ENCODE results near the gene CPEB1. TPM values are rescaled to one million over a fixed set of nuclear protein-coding genes. Genes with fewer than 3 reads are reported as not detected.
"Not testable (repeated sequence)": the region's sequence is repeated elsewhere in the genome, so short reads cannot be mapped to it uniquely, and the experiment has no call there.

Gene CPEB1
- total RNA-seq, 1 experiment from 2014 or later: 16.7 TPM

DNA sequence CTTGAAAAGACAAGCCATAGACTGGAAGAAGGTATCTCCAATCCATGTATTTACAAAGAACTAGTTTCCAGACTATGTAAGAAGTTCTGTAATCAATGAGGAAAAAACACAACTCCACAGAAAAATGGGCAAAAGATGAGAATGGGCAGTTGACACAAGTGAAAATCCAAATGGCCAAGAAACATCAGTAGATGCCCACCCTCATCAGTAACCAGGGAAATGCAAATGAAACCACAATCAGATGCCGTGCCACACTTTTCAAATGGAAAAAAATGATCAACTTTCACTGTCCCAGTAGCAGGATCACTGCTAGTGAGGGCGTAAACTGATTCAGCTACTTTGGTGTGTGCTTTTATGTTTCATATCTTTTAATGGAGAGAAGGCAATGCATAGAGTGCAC lies 4.5 kb upstream of the CPEB1 start:
- no peak for DNase-seq (ENCODE audit: low read depth)
- in situ Hi-C loops (cut with HindIII; ENCODE audit: low pct_unique_long_range_greater_than_20kb, low sequenced_read_pairs): no loop called here

- in situ Hi-C loops (cut with HindIII; ENCODE audit: low pct_unique_long_range_greater_than_20kb, low sequenced_read_pairs): no loop called here
- DNase-seq (ENCODE audit: low read depth): no peak
Observed at GRCh38 chr15:82650046-82650670, 3.0 kb upstream of the CPEB1 start.

- no peak for DNase-seq (ENCODE audit: low read depth)
- in situ Hi-C loops (cut with HindIII; ENCODE audit: low pct_unique_long_range_greater_than_20kb, low sequenced_read_pairs): no loop called here
Observed at GRCh38 chr15:82649226-82649999, 2.2 kb upstream of the CPEB1 start.

GRCh38 chr15:82648257-82649103 lies 1.3 kb upstream of the CPEB1 start:
- in situ Hi-C loops (cut with HindIII; ENCODE audit: low pct_unique_long_range_greater_than_20kb, low sequenced_read_pairs): no loop called here
- no peak for DNase-seq (ENCODE audit: low read depth)

DNA sequence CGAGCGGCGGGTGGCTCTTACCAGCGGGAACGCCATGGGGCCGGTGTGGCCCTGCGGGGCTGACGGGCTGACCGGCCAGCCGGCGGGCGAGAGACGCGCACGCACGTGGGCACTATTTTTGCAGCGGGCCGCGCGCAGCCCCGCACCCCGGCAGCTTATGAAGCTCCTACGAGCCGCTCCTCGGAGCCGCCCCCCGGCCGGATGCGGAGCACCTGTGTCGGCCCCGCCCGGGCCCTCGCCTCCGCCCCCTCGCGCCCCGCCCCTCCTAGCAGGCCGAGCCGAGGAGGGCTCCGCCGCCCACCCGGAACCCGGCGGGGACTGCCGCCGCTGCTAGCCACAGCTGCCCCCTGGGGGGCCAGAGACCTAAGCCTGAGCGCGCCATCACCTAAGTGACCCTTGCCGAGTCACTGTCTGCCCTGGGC lies 683 bp upstream of the CPEB1 start:
- in situ Hi-C loops (cut with HindIII; ENCODE audit: low pct_unique_long_range_greater_than_20kb, low sequenced_read_pairs): no loop called here
- no peak for DNase-seq (ENCODE audit: low read depth)

- DNase-seq (ENCODE audit: low read depth): no peak
Observed at GRCh38 chr15:82646250-82647044, 716 bp downstream of the CPEB1 start.

GRCh38 chr15:82644967-82645852 lies 2.0 kb downstream of the CPEB1 start:
- in situ Hi-C loops (cut with HindIII; ENCODE audit: low pct_unique_long_range_greater_than_20kb, low sequenced_read_pairs); DNase-seq (ENCODE audit: low read depth): not testable (repeated sequence)

More at GRCh38 chr15:82646250-82647044, 716 bp downstream of the CPEB1 start:
- in situ Hi-C loops (cut with HindIII; ENCODE audit: low pct_unique_long_range_greater_than_20kb, low sequenced_read_pairs): no loop called here

GRCh38 chr15:82643992-82644391 lies 3.2 kb downstream of the CPEB1 start:
- in situ Hi-C loops (cut with HindIII; ENCODE audit: low pct_unique_long_range_greater_than_20kb, low sequenced_read_pairs): no loop called here
- DNase-seq (ENCODE audit: low read depth): no peak

GRCh38 chr15:82642656-82643055 lies 4.5 kb downstream of the CPEB1 start:
- no peak for DNase-seq (ENCODE audit: low read depth)
- in situ Hi-C loops (cut with HindIII; ENCODE audit: low pct_unique_long_range_greater_than_20kb, low sequenced_read_pairs): no loop called here

- in situ Hi-C loops (cut with HindIII; ENCODE audit: low pct_unique_long_range_greater_than_20kb, low sequenced_read_pairs): no loop called here
- no peak for DNase-seq (ENCODE audit: low read depth)
Observed at GRCh38 chr15:82641129-82641798, 5.9 kb downstream of the CPEB1 start.

GRCh38 chr15:82640672-82641071 lies 6.5 kb downstream of the CPEB1 start:
- no peak for DNase-seq (ENCODE audit: low read depth)
- in situ Hi-C loops (cut with HindIII; ENCODE audit: low pct_unique_long_range_greater_than_20kb, low sequenced_read_pairs): no loop called here

- in situ Hi-C loops (cut with HindIII; ENCODE audit: low pct_unique_long_range_greater_than_20kb, low sequenced_read_pairs): no loop called here
- no peak for DNase-seq (ENCODE audit: low read depth)
Observed at GRCh38 chr15:82635798-82636197, 11.4 kb downstream of the CPEB1 start.

- DNase-seq (ENCODE audit: low read depth): no peak
- in situ Hi-C loops (cut with HindIII; ENCODE audit: low pct_unique_long_range_greater_than_20kb, low sequenced_read_pairs): no loop called here
Observed at GRCh38 chr15:82630033-82630432, 17.1 kb downstream of the CPEB1 start.

DNA sequence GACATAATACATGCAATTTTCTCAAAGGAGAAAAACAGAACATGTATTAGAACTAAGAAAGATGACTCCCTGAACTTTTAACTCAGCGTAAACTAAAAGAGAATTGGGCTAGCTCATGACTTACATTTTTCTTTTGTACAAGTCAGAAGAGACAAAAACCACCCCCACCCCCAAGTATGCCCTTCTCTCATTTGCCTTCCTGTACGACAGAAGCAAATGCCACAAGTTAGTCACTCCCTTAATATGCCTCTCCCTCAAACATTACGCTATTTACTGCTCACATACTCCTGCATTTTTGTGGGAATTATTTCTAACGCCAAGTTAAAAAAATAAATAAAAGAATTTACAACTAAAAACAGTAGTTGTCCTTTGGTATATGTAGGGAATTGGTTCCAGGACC lies 22.0 kb downstream of the CPEB1 start:
- in situ Hi-C loops (cut with HindIII; ENCODE audit: low pct_unique_long_range_greater_than_20kb, low sequenced_read_pairs): no loop called here
- no peak for DNase-seq (ENCODE audit: low read depth)

DNA sequence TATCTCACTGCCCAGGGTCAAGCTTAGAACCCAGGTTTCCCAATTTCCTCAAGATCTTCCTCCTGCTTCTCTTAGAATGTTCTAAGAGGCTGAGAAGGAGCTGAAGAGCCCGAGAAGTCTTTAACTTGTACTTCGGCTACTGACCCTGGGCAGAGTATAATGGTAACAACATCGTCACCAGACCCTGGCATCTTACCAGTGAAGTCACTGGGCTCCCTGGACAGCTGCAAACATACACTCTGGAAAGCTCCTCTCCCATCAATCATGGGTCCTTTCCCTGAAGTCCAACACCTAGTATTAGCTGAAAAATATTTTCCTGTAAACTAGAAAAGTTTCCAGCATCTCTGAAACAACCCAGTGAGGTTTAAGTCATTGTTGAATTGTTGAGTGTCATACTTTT lies 22.7 kb downstream of the CPEB1 start:
- in situ Hi-C loops (cut with HindIII; ENCODE audit: low pct_unique_long_range_greater_than_20kb, low sequenced_read_pairs): no loop called here
- DNase-seq (ENCODE audit: low read depth): no peak

- in situ Hi-C loops (cut with HindIII; ENCODE audit: low pct_unique_long_range_greater_than_20kb, low sequenced_read_pairs): no loop called here
- no peak for DNase-seq (ENCODE audit: low read depth)
Observed at GRCh38 chr15:82624008-82624407, 23.2 kb downstream of the CPEB1 start.

DNA sequence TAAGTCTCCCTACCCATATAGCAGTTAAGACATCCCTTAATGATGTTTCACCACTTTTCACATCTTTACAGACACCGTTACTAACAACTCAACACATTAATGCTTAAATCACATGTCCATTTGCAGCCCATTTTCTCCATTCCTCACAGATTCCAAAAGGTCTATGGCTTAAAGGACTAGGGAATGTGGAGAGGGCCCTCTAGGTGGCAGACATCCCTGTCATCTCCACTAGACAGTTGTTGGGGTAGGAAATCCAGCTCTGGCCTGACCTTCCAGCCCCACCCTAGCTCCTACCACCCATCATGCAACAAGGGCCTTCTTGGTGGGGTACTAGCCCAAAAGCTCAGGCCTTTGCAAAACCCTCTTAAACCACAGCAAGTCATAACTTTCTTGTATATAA lies 25.2 kb downstream of the CPEB1 start:
- in situ Hi-C loops (cut with HindIII; ENCODE audit: low pct_unique_long_range_greater_than_20kb, low sequenced_read_pairs): no loop called here
- DNase-seq (ENCODE audit: low read depth): no peak
